GM18520 (cell line): ENCODE data around the gene CYB561D2.

Experiments used
- ATAC-seq: cut with Tn5 transposase; IDR thresholded peaks from one replicate; pipeline ENCODE4 v1.9.1; 2021; ENCODE audit not compliant: unreplicated experiment

CYB561D2 gene

GRCh38 chr3:50388016-50388719 is 37.5 kb downstream of the CYB561D2 start:
- ATAC-seq = no peak

- no peak for ATAC-seq
Observed at GRCh38 chr3:50388720-50389413, 38.2 kb downstream of the CYB561D2 start.

- ATAC-seq = no peak
Observed at GRCh38 chr3:50389414-50389767, 38.7 kb downstream of the CYB561D2 start.

- no peak for ATAC-seq
Observed at GRCh38 chr3:50390508-50391224, 40.0 kb downstream of the CYB561D2 start.

GRCh38 chr3:50392101-50392715 is 41.5 kb downstream of the CYB561D2 start:
- no peak for ATAC-seq

- no peak for ATAC-seq
Observed at GRCh38 chr3:50393061-50393460, 42.4 kb downstream of the CYB561D2 start.

- no peak for ATAC-seq
Observed at GRCh38 chr3:50395070-50395860, 44.6 kb downstream of the CYB561D2 start.

- ATAC-seq = no peak
Observed at GRCh38 chr3:50396502-50396901, 45.8 kb downstream of the CYB561D2 start.

- no peak for ATAC-seq
Observed at GRCh38 chr3:50401978-50402595, 51.4 kb downstream of the CYB561D2 start.
